ENCODE data around the gene NOXA1. TPM values are rescaled to one million over a fixed set of nuclear protein-coding genes. Genes with fewer than 3 reads are reported as not detected.

NOXA1 gene
- total and polyA plus RNA-seq, 2 of the 8 experiments (the other 6 are each of a cell fraction or from before 2014, with no cell fraction given): 0.34 to 0.91 TPM

DNA sequence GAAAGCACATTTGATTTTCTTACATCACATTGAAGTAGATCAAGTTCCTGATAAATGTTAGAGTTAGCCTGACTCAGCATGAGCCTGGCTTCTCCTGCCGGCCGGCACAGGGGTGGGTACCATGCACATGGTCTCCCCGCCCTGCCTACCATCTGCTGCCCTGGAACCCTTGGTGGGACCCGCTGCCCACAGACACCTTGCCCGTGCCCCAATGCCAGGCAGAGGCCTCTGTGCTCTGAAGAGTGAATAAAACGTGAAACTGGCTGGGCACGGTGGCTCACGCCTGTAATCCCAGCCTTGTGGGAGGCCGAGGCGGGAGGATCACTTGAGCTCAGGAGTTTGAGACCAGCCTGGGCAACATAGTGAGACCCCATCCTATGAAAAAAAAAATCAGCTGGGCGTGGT, 17.5 kb upstream of the NOXA1 start:
- Histone ChIP-seq H3K23me2 (ENCODE audit: low read depth, low read length) (peaks cover 6% of the 10 kb centered on the region; the same call in 1 of the 2 replicates), H2BK20ac (ENCODE audit: low read length) (no peak overlapping the region), H3K14ac (ENCODE audit: insufficient read length) (no peak overlapping the region), H4K8ac (ENCODE audit: extremely low read depth, insufficient read depth, low read length) (no peak overlapping the region), H3K36me3 (ENCODE audit: control insufficient read depth in 2 of 4, insufficient read depth in 4 of 4, low read length in 3 of 4) (no peaks in the 10 kb centered on the region), H3K4me1 (replicated peaks in 1 of 4; ENCODE audit: control insufficient read depth in 3 of 4, insufficient read depth in 4 of 4, low read length in 3 of 4) (peaks cover 0 to 4% (median 2%) of the 10 kb centered on the region in 4 experiments; a peak in 6 of 7 replicates), H3K27ac (ENCODE audit: low read depth, low read length) (no peak overlapping the region), H3K18ac (ENCODE audit: extremely low read depth, low read length) (no peak overlapping the region), H2AK5ac (ENCODE audit: low read depth, low read length) (0 out of 2 replicates have a peak overlapping the region, but pooled peaks have one; percentile 65), H4K20me1 (replicated peaks in 1 of 2; ENCODE audit: control insufficient read depth in 1 of 2, insufficient read depth in 2 of 2, low read length in 2 of 2) (peaks cover 0 to 4% of the 10 kb centered on the region in 2 experiments), H3K9ac (replicated peaks in 1 of 4; ENCODE audit: extremely low read depth in 1 of 4, low read depth in 3 of 4, low read length in 3 of 4) (no peak overlapping the region), H2BK5ac (ENCODE audit: low read depth, low read length) (no peak overlapping the region), H2AFZ (ENCODE audit: low read length) (no peak overlapping the region), H3K4me3 (ENCODE audit: extremely low read depth in 1 of 4, insufficient read depth in 2 of 4, low read depth in 3 of 4, low read length in 4 of 4) (no peak overlapping the region), H2BK120ac (replicated peaks; ENCODE audit: low read depth, low read length) (no peak overlapping the region), H3K56ac (replicated peaks; ENCODE audit: insufficient read length, low read depth, low read length) (no peak overlapping the region), H4K5ac (ENCODE audit: insufficient read length, low read depth, low read length) (no peak overlapping the region), H3K23ac (ENCODE audit: insufficient read length) (no peak overlapping the region), H3K79me2 (ENCODE audit: control insufficient read depth in 1 of 2, insufficient read depth in 2 of 2, low read length in 2 of 2) (no peaks in the 10 kb centered on the region), H3K27me3 (replicated peaks in 1 of 4; ENCODE audit: control insufficient read depth in 3 of 4, extremely low read depth in 1 of 4, insufficient read depth in 3 of 4, low read length in 3 of 4) (peaks cover 0 to 3% (median under 1%) of the 10 kb centered on the region in 4 experiments; a peak in 2 of 7 replicates), H3K9me3 (ENCODE audit: insufficient read depth in 2 of 2, low read depth in 1 of 2, low read length in 1 of 2) (no peaks in the 10 kb centered on the region; a peak in 1 of 4 replicates), H3K4me2 (ENCODE audit: insufficient read depth in 1 of 2, low read depth in 2 of 2, low read length in 2 of 2) (no peak overlapping the region; a peak in 1 of 4 replicates), H3K79me1 (ENCODE audit: low read depth, low read length) (0 out of 2 replicates have a peak, but pooled peaks cover 2% of the 10 kb centered on the region), H4K91ac (replicated peaks; ENCODE audit: insufficient read length, low read length) (no peak overlapping the region), H2BK12ac (ENCODE audit: low read depth, low read length) (no peak overlapping the region), H3K4ac (replicated peaks; ENCODE audit: insufficient read length, low read depth, low read length) (no peak overlapping the region), H2BK15ac (ENCODE audit: low read length) (no peak overlapping the region)
- WGBS, 2 experiments (ENCODE audit: extremely low coverage in 1 of 2, insufficient coverage in 1 of 2, insufficient read length in 1 of 2, insufficient replicate concordance in 2 of 2, low coverage in 1 of 2, low lambda C conversion rate in 2 of 2, missing lambda C conversion rate in 1 of 2): 90% methylated on average over 8 of the region's 11 CpGs; no CpG with 5 or more reads in 1 of the 2 experiments
- POLR2A ChIA-PET (ENCODE audit: partially characterized antibody): interaction anchor here (1.4 kb wide), 1 partner anchor 104 kb away, joined by 4 read pairs; the partner anchor contains the start of gene NRARP
- DNase-seq (ENCODE audit: low read depth in 1 of 2, low spot score in 2 of 2) (no peak), FAIRE-seq (no peak)
- TF ChIP-seq ASH2L (IDR thresholded peaks at IDR 0.05; ENCODE audit: low read length): no peak
- no peak for TF ChIP-seq CTCF (IDR thresholded peaks at IDR 0.05; ENCODE audit: control extremely low read depth in 1 of 3, insufficient read depth in 1 of 3, low read depth in 1 of 3, low read length in 3 of 3)
- no peak for TF ChIP-seq JUN (IDR thresholded peaks at IDR 0.05; ENCODE audit: low read depth, low read length)
- CTCF ChIA-PET (ENCODE audit: partially characterized antibody): interaction anchor here (0.6 to 2.0 kb wide), 3 partner anchors 23 to 112 kb away, joined by 3 to 5 read pairs (median 3); no protein-coding TSS in a partner anchor
